HG03439 (cell line): ENCODE measurements around the gene GRIA1.
"Not testable (repeated sequence)": the region's sequence is repeated elsewhere in the genome, so short reads cannot be mapped to it uniquely, and the experiment has no call there.

Experiments used
- ATAC-seq: cut with Tn5 transposase; IDR thresholded peaks from one replicate; pipeline ENCODE4 v1.9.1; 2021; ENCODE audit warnings: mild to moderate bottlenecking, moderate library complexity; ENCODE audit not compliant: unreplicated experiment

Gene GRIA1

DNA sequence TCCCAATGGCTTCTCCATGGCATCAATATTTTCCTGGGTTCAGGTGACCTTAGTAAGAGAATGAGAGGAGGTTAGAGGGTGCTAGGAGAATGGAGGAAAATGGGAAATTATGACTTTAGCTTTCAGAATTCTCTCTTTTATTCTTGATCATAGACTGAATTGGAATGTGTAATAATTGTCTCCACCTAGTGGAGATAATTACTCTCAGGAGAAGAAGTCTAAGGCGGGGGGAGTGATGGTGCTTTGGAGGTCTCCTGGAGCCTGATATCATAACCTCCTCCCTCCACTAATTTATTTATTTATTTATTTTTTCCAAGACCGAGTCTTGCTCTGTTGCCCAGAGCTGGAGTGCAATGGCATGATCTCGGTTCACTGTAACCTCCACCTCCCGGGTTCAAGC is 221.3 kb downstream of the GRIA1 start:
- no peak for ATAC-seq

DNA sequence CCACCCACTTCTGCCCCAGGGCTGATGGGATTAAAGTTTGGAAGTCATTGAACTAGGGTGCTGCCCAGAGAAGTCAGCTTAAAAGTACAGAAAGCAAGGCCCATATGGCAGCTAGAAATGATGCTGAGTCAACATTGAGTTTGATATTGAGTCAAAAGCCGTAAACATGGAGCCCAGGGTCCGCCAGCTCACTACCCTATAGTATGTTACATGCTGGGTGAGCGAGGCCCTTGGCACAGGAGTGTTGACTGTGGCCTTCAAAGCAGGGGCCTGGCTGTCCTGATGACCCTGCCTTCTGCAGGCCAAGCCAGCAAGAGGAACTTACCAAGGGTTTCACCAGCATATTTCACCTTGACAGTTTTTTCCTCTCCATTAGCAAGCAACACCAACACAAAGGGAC is 222.5 kb downstream of the GRIA1 start:
- ATAC-seq: no peak

DNA sequence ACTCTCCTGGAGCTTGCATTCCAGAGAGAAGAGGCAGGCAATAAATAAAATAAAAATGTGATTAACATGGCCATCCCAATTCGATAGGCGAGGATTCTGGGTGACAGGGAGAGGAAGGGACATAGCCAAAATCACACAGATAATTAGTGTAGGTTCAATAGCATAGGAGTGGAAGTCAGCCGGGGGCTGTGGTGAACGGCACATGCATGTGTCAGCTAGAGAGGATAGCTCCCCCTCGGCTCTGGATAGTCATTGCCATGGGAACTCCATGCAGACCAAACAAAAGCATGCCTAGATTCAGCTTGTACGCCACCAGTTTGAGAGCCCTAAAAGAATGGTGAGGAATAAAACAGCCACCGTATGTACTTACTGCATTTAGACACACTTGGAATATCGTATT is 223.5 kb downstream of the GRIA1 start:
- ATAC-seq: no peak

DNA sequence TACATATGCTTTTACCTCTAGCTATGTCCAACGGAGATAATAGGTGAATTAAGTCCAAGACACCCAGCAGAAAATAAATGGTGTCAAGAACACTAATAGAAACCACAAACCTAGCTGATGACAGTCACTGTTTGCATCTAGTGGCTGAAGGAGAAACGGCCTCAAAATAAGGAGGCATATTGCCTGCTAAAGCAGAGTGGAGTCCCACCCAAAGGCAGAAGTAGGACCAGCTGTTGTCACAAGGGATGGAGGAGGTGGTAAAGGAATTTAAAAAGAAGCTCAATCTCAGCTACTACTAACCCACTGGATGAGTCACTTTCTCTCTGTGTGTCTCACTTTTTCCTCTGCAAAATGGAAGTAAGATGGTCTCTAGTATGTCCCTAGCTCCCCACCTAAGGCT is 224.3 kb downstream of the GRIA1 start:
- no peak for ATAC-seq

DNA sequence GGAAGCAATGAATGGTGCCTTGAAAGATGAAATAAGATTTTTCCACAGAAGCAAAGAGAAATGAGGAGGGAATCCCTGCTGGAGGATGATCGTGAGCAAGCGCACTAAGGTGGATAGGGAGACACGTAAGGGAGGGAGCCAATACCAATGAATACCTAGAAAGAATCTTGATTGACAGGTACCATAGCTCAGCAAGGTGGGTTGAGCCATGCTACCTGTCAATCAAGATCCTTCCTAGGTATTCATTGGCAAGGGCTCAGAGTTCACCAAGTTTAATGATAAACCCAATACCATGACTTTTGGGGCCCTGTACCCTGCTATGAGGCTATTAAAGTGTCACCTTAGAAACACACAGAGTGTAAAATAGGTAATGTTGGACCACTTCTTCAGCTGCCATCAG is 226.8 kb downstream of the GRIA1 start:
- no peak for ATAC-seq

DNA sequence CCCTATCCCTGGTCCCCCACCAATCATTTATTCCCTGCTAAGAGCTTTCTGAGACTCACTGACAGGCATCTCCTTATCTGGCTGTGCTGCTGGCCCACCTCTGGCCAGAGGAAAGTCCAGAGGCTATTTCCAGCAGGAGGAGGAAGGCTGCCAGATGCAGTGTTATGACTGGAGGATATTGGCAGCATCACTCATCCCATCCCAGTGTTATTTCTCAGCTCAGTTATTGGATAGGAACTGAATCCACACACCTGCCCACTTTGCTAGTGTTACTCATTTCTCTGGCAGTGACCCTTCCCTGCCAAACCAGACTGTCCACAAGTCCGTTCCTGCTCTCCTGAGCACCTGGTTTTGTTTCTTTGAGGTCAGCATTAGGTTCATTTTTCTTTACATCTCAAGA is 228.2 kb downstream of the GRIA1 start:
- ATAC-seq: no peak

DNA sequence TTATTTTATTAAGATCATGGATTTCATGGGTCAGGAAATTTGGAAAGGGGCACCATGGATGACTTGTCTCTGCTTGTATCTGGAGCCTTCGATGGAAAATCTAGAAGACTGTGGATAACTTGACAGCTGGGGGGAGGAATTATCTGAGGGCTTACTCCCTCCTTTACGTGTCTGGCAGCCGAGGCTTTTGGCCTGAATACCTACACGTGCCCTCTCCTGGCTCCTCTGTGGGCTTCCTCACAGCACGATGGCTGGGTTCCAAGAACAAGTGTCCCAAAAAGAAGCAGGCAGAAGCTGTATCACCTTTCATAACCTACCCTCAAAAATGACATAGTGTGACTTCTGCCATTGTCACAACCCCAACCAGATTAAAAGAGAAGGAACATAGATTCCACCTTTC is 228.9 kb downstream of the GRIA1 start:
- ATAC-seq: no peak

DNA sequence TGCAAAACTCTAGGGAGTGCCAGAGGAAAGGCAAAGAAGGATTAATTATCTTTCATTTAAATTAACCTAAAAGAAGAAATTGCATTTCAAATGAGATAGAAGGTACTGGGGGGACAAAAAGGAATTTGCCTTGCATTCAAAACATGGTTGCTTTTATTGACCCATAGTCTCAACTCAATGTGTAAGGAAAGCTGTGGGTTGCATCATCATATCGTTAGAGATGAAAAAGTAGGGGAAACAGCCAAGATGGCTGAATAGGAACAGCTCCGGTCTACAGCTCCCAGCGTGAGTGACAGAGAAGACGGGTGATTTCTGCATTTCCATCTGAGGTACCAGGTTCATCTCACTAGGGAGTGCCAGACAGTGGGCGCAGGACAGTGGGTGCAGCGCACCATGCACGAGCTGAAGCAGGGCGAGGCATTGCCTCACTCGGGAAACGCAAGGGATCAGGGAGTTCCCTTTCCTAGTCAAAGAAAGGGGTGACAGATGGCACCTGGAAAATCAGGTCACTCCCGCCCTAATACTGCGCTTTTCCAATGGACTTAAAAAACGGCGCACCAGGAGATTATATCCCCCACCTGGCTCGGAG is 232.6 kb downstream of the GRIA1 start:
- not testable (repeated sequence) for ATAC-seq

DNA sequence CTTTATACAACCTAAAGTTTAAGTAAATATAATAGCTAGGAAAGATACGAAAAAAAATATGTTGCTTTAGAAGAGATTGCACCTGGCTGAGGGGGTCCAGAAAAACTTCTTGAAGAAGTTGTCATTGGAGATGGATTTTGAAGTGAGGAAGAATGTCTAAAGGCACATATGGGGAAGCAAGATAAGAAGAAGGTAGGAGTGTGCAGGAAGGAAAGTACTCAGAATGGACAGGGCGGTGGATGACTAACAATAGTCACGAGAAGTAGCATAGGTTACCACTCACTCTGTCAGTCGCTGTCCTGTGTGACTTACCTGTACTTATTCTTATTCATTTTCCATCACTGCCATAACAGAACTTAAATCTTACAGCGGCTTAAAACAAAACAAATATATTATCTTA is 251.6 kb downstream of the GRIA1 start:
- ATAC-seq: no peak

DNA sequence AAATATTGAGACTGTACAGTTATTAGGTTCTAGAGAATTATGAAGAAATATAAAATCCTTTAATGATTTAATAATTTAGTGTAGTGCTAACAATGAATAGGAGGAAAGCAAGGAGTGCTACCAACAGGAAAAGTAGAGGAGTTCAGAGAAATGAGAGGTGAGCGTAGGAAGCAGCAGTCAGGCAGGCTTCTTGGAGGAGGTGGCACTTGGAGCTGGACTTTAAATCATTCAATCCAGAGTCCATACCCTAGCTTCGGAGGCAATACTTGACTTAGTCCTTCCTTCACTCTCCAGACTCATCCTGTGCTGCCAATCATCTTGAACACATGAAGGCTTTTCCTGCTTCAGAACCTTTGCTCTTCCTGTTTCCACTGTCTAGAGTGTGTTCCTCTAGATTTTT is 254.3 kb downstream of the GRIA1 start:
- ATAC-seq: no peak

DNA sequence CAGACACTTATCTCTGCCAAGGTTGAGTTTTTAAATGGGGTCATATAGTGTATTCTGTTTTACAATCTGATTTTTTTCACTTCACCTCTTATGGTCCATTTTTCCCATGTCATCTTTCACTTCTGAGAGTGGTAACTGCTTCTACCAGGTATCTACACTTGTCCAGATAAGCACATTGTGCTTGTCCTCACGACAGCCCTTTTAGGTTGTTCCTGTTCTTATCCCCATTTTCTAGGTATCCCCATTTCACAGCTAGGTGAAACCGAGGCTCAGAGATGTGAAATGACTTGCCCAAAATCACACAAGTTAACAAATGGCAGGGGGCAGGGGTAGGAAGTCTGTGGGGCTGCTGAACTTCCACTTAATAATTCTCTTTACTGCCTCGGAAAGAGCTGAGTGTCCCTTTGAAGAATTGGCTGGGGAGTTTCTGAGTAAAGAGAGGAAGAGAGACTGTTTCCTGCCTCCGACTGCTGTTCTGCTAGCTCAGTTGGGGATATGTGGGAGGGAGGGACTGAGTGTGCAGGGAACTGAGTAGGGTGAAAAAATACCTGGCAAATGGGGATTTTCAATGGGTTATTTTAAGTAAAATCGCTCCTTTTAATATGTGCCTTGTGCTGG is 255.4 kb downstream of the GRIA1 start:
- no peak for ATAC-seq

DNA sequence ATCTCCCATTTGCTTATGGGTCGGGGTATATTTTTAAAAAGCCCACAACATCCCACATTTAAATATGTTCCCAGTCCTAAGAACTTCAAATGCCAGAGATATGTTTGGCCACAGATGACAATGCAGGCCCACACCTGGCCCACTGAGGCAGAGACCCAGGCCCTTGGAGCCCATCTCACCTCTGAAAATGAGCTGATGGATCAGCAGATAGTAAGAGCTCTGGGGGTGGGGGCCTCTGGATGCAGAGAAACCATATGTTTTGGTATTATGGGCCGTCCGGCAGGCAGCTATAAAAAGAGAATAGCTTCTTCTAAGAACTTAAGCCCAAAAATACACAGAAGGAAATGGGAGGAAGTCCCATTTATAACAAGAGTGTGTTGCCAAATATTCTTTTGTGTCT is 256.0 kb downstream of the GRIA1 start:
- no peak for ATAC-seq

DNA sequence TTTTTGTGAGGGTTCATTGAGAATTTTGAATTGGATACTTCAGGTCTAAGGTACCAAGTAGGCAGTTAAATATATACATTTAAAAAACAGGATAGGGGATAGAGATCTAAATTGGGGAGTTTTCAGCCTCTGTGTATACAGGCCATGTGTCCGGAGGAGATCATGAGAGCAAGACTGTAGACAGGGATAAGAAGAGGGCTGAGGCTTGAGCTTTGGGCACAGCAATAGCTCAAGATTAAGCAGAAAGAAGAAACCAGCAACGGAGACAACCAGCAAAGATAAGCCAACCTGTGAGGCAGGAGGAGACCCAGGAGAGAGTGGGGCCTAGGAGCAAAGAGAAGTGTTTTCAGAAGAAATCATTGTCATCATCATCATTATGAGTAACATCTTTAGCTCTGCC is 258.4 kb downstream of the GRIA1 start:
- ATAC-seq: no peak

DNA sequence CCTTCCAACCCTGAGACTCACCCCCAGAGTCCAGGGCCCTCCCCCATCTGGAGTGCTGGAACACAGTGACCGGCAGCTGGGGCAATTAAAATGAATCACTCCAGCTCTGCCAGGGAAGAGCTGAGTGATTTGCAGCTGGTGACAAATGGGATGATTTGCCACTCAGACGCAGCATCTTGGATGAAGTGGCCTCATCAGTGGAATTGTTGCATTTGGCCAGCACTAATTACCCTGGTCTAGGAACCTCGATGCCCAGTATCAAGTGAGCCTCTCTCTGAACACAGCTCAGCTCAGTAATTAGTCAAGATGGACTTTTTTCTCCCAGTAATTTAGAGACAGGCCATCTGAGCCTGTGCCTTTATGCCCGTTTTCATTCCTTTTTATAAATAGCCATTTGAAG is 259.5 kb downstream of the GRIA1 start:
- ATAC-seq: no peak

DNA sequence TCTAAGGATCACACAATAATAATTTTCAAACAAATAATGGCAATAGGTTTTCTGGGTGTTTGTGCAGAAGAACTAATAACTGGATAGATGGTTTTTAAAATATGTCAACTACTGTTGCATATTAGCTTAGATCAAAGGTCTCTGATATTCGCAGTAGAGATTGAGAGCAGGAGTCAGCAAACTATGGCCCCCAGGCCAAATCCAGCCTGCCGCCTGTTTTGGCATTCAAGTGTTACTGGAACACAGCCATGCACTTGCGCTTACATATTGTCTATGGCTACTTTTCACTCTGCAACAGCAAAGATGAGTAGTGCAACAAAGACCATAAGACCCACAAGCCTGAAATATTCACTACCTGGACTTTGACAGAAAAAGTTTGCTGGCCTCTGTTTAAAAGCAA is 260.8 kb downstream of the GRIA1 start:
- no peak for ATAC-seq

DNA sequence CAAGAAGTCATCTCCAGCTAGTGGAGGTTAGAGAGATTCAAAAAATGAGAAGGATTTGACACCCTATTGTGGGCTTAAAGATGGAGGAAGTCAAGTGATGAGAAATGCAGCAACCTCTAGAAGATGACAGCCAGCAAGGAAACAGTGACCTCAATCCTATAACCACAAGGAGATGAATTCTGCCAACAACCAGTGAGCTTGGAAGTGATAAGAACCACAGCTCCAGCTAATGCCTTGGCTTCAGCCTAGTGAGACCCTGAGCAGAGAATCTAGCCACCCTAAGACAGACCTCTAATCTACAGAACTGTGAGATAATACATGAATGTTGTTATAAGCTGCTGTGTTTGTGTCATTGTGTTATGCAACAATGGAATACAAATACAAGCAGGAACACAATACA is 262.4 kb downstream of the GRIA1 start:
- ATAC-seq: no peak

DNA sequence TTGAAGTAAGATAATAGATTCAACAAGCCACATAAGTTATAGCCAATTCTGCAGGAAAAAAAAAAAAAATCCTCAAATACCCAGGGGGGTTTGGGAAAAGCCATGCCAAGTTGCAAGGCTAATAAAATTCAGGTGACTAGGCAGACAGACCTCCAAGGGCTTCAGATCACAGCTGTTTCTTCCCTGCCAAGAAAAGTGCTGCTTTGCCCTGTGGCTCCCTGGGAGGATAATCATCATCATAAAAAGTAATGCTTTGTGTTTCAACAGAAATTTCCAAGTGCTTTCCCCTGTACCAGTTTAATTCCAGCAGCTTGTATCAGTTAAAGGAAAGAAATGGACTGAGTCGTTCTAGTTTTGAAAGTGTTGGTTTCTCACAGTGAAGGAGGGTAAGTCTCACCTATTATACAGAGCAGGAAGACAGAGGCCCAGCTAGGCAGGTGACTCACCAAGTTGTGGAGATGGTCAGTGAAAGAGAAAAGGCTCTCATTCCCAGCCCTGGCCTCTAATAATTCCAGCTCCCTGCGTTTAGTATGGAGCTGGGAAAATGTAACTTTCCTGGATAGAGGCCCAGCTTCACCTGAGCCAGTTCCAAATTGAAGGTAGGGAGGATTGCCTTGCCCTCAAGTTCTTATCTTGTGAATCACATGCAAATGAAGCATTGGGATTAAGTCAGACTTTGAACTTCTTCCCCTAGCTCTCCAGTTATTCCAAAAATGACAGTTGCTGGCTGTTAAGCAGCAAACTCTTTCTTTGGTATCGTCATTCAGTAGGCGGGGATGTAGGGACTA is 263.4 kb downstream of the GRIA1 start:
- no peak for ATAC-seq

DNA sequence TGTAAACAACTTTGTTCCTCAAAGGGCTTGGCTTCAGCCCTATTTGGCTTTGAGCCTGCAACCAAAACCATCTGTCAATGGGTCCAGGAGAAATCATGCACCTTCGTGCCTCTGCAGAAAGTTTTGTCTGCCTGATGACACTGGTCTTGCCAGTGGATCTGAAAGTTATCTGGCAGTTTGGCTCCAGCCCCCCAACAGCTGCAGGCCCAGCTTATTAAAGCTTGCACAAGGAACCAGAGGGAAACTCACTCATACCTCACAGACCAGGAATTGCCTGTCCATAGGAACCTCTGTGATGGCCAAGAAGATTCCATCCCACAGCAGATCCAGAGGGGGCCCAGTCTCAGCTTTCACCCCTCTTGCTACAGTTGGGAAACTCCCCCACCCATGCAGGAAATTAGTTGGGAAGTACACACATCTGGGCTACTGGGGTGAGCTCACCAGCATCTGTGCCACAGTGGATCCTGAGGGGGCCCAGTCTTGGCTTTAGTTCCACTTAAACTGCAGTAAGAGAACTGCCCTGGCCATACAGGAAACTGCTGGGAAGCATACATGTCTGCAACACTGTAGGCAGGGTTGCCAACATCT is 265.5 kb downstream of the GRIA1 start:
- no peak for ATAC-seq

DNA sequence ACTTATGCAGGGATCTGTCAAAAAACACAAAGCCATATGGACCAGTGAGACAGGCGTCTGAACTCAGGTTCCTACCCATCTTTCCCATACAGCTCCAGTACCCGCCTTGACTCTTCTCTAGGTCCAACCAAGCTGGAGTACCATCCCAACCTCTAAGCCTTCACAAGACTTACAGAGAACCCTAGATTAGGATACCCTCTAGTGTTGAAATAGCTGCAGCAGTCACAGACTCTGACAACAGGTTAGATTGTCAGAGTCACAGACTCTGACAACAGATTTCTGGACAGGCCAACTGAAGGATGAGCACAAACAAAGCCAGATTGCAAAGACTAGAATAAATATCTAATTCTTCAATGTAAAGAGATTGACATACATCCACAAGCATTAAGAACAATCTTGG is 266.1 kb downstream of the GRIA1 start:
- no peak for ATAC-seq

DNA sequence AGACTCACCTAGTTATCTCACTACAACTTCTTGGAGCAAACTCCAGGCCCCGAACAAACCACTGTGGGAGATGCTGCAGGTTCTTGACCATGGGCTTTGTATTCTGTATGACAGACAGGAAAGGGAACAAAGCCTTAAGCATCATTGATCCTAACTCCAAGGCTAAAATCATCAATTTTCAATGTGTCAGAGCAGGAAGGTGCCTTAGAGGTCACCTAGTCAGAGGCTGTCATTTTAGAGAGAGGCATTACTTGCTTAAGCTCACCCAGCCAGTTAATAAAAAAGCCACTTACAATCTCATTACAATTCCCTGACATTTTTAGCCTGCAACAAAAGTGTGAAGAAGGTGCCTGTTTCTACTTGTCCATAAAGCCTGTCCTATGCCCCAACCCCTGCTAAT is 275.5 kb downstream of the GRIA1 start:
- no peak for ATAC-seq

DNA sequence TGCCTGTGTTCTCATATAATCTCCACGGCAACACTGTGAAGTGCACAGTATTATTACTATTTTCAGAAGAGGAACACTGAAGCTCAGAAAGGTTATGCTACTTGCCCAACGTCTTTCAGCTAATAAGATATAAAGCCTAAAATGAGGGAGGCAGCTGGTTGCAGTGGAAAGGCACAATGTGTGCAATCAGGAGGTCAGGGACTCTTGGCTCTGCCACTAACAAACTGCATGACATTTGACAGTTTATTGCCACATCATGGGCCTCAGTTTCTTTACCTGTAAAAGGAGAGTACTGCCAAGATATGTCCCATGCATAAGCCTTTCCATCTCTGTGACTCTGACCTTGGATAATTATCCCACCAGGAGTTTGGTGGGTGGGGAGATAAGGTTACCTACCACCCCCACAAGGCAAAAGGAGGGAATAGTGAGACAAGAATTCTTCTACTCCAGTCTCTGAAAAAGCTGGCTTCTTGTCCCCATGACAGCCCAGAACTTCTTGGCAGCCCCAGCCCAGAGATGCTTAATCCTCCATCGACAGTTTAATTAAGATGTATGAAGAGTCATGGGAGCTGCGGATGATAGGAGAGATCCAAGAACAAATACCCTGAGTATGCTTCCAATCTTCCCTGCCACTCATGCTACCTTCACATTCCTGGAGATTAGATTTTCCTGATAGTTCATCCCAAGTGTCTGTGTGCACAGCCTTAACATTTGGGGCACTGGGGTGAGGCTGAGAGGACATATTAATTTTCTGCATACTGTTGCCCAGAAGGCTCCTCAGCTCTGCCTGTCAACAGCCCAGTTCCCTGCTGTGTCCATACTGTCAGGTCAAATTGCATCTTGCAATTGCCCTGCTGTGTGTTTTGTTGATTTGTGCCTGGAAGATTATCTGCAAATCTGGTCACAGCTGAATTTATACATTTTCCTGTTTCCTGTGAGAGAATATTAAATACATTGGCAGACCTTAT is 277.0 kb downstream of the GRIA1 start:
- no peak for ATAC-seq
